Measurements from ENCODE around the gene EGR1.

GRCh38 chr5:138440159-138441073 is 24.9 kb upstream of the EGR1 start:
- TF ChIP-seq CTCF (IDR thresholded peaks at IDR 0.05), result no peak
- TF ChIP-seq EP300 (IDR thresholded peaks at IDR 0.05), result no peak
- no peak for TF ChIP-seq POLR2A (IDR thresholded peaks at IDR 0.05)
